HG03175 (cell line): ENCODE data around the gene SPTBN4.
"Not testable (repeated sequence)": the region's sequence is repeated elsewhere in the genome, so short reads cannot be mapped to it uniquely, and the experiment has no call there.

Experiments
- ATAC-seq: cut with Tn5 transposase; IDR thresholded peaks from one replicate; pipeline ENCODE4 v1.9.1; 2021; ENCODE audit warnings: mild to moderate bottlenecking, moderate library complexity; ENCODE audit not compliant: unreplicated experiment

Gene SPTBN4

GRCh38 chr19:40528078-40528477 lies 61.3 kb downstream of the SPTBN4 start:
- ATAC-seq, result no peak

- ATAC-seq, result no peak
Measured at GRCh38 chr19:40528533-40529092, 61.8 kb downstream of the SPTBN4 start.

- ATAC-seq, result no peak
Measured at GRCh38 chr19:40529093-40529954, 62.5 kb downstream of the SPTBN4 start.

GRCh38 chr19:40530091-40530901 lies 63.5 kb downstream of the SPTBN4 start:
- no peak for ATAC-seq

GRCh38 chr19:40533508-40533907 lies 66.7 kb downstream of the SPTBN4 start:
- no peak for ATAC-seq

- no peak for ATAC-seq
Measured at GRCh38 chr19:40534148-40534547, 67.3 kb downstream of the SPTBN4 start.

GRCh38 chr19:40539070-40539469 lies 72.3 kb downstream of the SPTBN4 start:
- ATAC-seq, result no peak

- no peak for ATAC-seq
Measured at GRCh38 chr19:40542202-40542859, 75.5 kb downstream of the SPTBN4 start.

GRCh38 chr19:40543029-40543597 lies 76.3 kb downstream of the SPTBN4 start:
- ATAC-seq, result no peak

- not testable (repeated sequence) for ATAC-seq
Measured at GRCh38 chr19:40546153-40546841, 79.5 kb downstream of the SPTBN4 start.

- ATAC-seq, result not testable (repeated sequence)
Measured at GRCh38 chr19:40547190-40547589, 80.4 kb downstream of the SPTBN4 start.

GRCh38 chr19:40547836-40548235 lies 81.0 kb downstream of the SPTBN4 start:
- no peak for ATAC-seq

GRCh38 chr19:40549007-40549708 lies 82.4 kb downstream of the SPTBN4 start:
- ATAC-seq, result no peak

- ATAC-seq, result no peak
Measured at GRCh38 chr19:40550951-40551350, 84.2 kb downstream of the SPTBN4 start.

GRCh38 chr19:40552848-40553247 lies 86.0 kb downstream of the SPTBN4 start:
- no peak for ATAC-seq

- ATAC-seq, result no peak
Measured at GRCh38 chr19:40553885-40554857, 87.4 kb downstream of the SPTBN4 start.

- ATAC-seq, result no peak
Measured at GRCh38 chr19:40555978-40556689, 89.3 kb downstream of the SPTBN4 start.
